ENCODE data around the gene FGGY.

The FGGY gene

GRCh38 chr1:59751004-59751395 lies 454.1 kb downstream of the FGGY start:
- H3K4me3 ChIP-seq (ENCODE audit: low read depth, low read length) = no peak overlapping the region
- H3K36me3 ChIP-seq = no peaks in the 10 kb centered on the region
- H3K27me3 ChIP-seq = no peaks in the 10 kb centered on the region
- no peak for DNase-seq
- no peaks in the 10 kb centered on the region for H3K9me3 ChIP-seq
- TF ChIP-seq, protein P1, sequence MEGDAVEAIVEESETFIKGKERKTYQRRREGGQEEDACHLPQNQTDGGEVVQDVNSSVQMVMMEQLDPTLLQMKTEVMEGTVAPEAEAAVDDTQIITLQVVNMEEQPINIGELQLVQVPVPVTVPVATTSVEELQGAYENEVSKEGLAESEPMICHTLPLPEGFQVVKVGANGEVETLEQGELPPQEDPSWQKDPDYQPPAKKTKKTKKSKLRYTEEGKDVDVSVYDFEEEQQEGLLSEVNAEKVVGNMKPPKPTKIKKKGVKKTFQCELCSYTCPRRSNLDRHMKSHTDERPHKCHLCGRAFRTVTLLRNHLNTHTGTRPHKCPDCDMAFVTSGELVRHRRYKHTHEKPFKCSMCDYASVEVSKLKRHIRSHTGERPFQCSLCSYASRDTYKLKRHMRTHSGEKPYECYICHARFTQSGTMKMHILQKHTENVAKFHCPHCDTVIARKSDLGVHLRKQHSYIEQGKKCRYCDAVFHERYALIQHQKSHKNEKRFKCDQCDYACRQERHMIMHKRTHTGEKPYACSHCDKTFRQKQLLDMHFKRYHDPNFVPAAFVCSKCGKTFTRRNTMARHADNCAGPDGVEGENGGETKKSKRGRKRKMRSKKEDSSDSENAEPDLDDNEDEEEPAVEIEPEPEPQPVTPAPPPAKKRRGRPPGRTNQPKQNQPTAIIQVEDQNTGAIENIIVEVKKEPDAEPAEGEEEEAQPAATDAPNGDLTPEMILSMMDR (IDR thresholded peaks at IDR 0.05; ENCODE audit: low read depth, low read length) = no peak
- H3K4me1 ChIP-seq = peaks cover 11% of the 10 kb centered on the region

DNA sequence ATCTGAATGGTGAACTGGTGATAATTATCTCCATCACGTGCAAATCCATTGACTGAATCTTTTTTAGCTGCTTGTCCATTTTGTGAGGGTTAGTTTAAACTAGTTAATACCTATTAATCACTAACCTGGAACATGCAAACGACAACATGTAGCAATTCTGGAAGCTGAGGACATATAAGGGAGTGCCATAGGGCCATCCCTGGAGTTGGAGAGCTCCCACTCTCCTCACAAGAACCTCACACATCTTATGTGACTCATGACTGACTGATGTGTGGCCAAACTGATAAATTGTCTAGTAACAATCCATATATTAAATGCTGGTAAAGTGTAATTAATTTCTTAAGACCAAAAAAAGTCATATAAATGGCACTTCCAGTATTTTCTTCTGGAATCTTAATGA lies 454.9 kb downstream of the FGGY start:
- TF ChIP-seq, protein P1 (IDR thresholded peaks at IDR 0.05; ENCODE audit: low read depth, low read length) = no peak
- Histone ChIP-seq H3K36me3 (no peaks in the 10 kb centered on the region), H3K4me1 (peaks cover 10% of the 10 kb centered on the region), H3K27me3 (no peaks in the 10 kb centered on the region), H3K9me3 (no peaks in the 10 kb centered on the region), H3K4me3 (ENCODE audit: low read depth, low read length) (no peak overlapping the region)
- no peak for DNase-seq

DNA sequence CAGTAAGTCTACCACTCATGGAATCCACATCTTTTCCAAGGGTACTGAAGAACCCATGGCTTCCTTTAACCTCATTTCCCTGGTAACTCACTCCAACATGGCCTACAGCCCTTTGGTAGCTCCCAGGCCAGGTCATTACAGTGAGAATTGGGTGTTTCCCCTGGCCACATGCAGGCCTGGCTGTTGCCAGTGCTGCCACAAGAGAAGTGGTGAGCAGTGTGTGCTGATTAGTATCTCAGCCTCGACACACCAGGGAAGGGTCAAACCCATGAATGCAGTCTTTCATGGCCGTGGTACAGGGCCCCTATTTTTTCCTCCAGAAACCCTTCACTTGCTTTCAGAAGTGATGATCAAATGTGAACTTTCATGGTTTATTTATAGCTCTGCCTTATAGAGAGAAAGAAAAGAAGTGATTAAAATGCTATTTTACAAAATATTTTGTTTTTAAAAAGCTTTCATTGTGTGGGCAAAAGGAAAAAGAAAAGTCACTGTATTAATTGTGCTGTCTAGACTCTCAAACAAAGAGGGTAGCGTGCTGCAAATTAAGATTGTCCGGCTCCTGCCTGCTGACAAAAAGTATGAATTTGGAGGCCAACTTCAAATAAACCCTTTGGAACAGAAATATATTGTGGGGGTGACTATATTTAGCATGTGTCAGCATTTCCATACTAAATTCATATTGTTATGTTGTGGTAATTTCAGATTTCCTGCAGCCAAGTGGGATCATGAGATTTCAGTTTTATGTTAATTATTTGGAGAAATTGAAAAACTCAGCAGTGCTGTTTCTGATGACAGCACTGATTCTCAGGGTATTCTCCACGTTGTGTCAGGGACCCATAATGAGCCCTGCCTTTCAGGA lies 455.9 kb downstream of the FGGY start:
- DNase-seq = no peak
- Histone ChIP-seq H3K27me3 (no peaks in the 10 kb centered on the region), H3K4me3 (ENCODE audit: low read depth, low read length) (no peak overlapping the region), H3K9me3 (no peaks in the 10 kb centered on the region), H3K36me3 (no peaks in the 10 kb centered on the region), H3K4me1 (peaks cover 2% of the 10 kb centered on the region)
- TF ChIP-seq, protein P1 (IDR thresholded peaks at IDR 0.05; ENCODE audit: low read depth, low read length) = no peak

- Histone ChIP-seq H3K27me3 (no peaks in the 10 kb centered on the region), H3K9me3 (no peaks in the 10 kb centered on the region), H3K4me3 (ENCODE audit: low read depth, low read length) (no peak overlapping the region), H3K4me1 (peaks cover 3% of the 10 kb centered on the region; the same call in 1 of the 2 replicates), H3K36me3 (no peaks in the 10 kb centered on the region)
- DNase-seq = no peak
- TF ChIP-seq, protein P1 (IDR thresholded peaks at IDR 0.05; ENCODE audit: low read depth, low read length) = no peak
Observed at GRCh38 chr1:59755069-59755685, 458.3 kb downstream of the FGGY start.

- Histone ChIP-seq H3K4me1 (peaks cover 3% of the 10 kb centered on the region; the same call in 1 of the 2 replicates), H3K9me3 (no peaks in the 10 kb centered on the region), H3K4me3 (ENCODE audit: low read depth, low read length) (no peak overlapping the region), H3K36me3 (no peaks in the 10 kb centered on the region), H3K27me3 (no peaks in the 10 kb centered on the region)
- TF ChIP-seq, protein P1 (IDR thresholded peaks at IDR 0.05; ENCODE audit: low read depth, low read length) = no peak
- DNase-seq = no peak
Observed at GRCh38 chr1:59757197-59757747, 460.4 kb downstream of the FGGY start.
